HG03108 (cell line): Measurements from ENCODE around the gene CT45A8.
"Not testable (repeated sequence)": the region's sequence is repeated elsewhere in the genome, so short reads cannot be mapped to it uniquely, and the experiment has no call there.

Experiments
- ATAC-seq: cut with Tn5 transposase; IDR thresholded peaks from one replicate; pipeline ENCODE4 v1.9.1; 2021; ENCODE audit warnings: moderate library complexity; ENCODE audit not compliant: unreplicated experiment

The CT45A8 gene, protein sequence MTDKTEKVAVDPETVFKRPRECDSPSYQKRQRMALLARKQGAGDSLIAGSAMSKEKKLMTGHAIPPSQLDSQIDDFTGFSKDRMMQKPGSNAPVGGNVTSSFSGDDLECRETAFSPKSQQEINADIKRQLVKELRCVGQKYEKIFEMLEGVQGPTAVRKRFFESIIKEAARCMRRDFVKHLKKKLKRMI

DNA sequence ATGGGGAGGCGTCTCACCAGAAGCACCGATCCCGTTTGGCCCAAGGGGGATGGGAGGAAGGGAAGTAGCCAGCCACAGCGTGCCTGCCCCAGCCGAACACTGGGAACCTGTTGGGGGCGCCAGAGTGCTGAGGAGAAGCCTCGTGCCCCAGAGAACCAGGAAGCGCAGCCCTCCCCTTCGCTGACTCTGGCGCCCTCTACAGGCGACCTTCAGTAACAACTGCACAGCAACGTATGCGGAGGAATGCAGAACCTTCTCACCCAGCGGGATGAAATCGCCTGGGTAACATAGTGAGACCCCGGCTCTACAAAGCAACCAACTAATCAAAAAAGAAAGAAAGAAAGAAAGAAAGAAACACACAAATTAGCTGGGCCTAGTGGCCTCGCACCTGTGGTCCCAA lies at the start of gene CT45A8:
Gene CT45A8, minus strand, starts transcription at position 101 of the 400 bp plus-strand sequence. CDS start 3,755 bp downstream, outside the sequence.
- ATAC-seq = not testable (repeated sequence)

DNA sequence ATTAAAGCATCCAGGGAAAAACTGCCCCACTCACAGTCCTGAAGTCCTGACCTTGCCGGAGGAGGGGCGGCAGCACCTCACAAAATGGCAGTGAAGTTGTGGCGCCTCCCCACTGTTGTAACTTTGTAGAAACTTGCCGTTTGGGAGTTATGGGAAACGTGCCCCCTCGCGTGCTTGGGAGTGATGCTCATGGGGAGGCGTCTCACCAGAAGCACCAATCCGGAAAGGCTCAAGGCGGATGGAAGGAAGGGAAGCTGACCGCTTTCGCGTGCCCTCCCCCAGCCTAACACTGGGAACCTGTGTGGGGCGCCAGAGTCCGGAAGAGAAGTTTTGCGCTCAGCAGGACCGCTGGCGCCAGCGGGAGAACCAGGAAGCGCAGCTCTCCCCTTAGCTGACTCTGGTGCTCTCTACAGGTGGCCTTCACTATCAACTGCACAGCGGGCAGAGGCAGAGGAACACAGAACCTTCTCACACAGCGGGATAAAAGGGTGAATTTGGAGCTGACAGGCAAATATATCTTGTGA lies 39.0 kb upstream of the CT45A8 start, which contains the start of the genes CT45A10 and SAGE1:
Gene CT45A10, minus strand, starts transcription at position 151 of the 524 bp plus-strand sequence. CDS start 8,100 bp downstream, outside the sequence.
Gene SAGE1, plus strand, starts transcription at position 423 of the 524 bp plus-strand sequence. CDS start 2,527 bp downstream, outside the sequence.
- no peak for ATAC-seq

DNA sequence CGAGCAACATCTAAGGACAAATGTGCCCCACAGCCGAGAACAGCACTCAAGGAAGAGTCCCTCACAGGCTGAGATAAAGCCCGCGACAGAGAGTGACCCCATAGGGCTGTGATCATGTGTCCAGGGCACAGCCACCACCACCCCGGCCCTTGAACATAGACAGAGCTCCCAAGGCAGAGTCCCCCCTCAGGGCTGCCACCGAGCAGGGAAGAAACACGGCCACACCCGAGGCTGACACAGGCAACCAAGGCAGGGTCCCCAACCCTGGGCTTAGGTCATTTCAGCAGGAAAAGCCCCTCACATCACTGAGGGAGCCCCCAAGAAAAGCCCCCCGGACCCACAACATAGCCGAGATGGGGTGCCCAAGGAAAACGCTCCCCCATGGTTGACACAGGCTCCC lies 38.4 kb upstream of the CT45A8 start:
- no peak for ATAC-seq

DNA sequence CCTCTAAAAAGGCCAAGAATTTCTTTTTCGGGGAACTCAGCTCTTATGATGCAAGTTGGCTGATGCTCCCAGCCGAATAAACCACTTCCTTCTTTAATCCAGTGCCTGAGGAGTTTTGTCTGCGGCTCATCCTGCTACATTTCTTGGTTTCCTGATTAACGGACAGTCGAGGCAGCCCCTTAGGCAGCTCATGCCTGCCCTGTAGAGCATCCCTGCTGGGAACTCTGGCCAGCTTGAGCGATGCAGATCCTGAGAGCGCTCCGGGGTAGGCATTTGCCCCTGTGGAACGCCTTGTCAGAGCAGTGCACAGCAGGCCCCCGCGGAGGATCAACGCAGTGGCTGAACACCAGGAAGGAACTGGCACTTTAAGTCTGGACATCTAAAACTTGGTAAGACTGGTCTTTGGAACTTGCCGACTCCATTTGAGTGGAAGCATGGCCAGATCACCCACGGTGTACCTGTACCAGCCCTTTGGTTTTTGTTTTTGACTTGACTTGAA lies 35.8 kb upstream of the CT45A8 start:
- no peak for ATAC-seq

DNA sequence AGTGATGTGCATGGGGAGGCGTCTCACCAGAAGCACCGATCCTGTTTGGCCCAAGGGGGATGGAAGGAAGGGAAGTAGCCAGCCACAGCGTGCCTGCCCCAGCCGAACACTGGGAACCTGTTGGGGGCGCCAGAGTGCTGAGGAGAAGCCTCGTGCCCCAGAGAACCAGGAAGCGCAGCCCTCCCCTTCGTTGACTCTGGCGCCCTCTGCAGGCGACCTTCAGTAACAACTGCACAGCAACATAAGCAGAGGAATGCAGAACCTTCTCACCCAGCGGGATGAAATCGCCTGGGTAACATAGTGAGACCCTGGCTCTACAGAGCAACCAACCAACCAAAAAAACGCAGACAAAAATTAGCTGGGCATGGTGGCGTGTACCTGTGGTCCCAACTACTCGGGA lies 34.6 kb upstream of the CT45A8 start:
- not testable (repeated sequence) for ATAC-seq

DNA sequence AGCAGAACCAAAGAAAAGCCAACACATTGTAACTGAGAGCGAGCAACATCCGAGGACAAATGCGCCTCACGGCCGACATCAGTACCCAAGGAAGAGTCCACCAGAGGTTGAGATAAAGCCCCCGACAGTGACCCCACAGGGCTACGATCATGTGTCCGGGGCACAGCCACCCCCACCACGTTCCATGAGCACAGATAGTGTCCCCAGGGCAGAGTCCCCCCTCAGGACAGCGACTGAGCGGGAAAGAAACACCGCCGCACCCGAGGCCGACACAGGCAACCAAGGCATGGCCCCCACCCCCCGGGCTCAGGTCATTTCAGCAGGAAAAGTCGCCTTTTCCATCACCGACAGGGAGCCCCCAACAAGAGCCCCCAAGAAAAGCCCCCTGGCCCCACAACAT lies 33.9 kb upstream of the CT45A8 start:
- not testable (repeated sequence) for ATAC-seq

DNA sequence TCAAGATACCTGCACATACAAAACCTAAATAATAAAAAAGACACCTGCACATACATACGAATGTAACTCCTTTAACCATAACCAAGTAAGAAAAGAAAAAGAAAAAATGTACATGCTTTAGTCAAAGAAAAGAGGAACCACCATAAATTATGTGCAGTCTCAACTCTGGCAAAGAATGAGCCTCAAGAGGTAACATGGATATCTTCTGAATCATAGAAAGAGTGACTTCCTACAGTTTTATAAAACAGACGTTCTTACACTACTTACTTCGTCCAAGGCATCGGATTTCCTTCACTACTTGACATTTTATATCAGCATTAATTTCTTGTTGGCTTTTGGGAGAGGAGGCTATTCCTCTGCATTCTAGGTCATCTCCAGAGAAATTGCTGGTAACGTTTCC lies 28.4 kb upstream of the CT45A8 start:
- ATAC-seq = not testable (repeated sequence)

DNA sequence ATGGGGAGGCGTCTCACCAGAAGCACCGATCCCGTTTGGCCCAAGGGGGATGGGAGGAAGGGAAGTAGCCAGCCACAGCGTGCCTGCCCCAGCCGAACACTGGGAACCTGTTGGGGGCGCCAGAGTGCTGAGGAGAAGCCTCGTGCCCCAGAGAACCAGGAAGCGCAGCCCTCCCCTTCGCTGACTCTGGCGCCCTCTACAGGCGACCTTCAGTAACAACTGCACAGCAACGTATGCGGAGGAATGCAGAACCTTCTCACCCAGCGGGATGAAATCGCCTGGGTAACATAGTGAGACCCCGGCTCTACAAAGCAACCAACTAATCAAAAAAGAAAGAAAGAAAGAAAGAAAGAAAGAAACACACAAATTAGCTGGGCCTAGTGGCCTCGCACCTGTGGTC lies 17.4 kb upstream of the CT45A8 start, which contains the start of gene CT45A9:
Gene CT45A9, minus strand, starts transcription at position 101 of the 400 bp plus-strand sequence. CDS start 3,751 bp downstream, outside the sequence.
- not testable (repeated sequence) for ATAC-seq

DNA sequence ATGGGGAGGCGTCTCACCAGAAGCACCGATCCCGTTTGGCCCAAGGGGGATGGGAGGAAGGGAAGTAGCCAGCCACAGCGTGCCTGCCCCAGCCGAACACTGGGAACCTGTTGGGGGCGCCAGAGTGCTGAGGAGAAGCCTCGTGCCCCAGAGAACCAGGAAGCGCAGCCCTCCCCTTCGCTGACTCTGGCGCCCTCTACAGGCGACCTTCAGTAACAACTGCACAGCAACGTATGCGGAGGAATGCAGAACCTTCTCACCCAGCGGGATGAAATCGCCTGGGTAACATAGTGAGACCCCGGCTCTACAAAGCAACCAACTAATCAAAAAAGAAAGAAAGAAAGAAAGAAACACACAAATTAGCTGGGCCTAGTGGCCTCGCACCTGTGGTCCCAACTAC lies 17.2 kb downstream of the CT45A8 start, which contains the start of gene CT45A7:
Gene CT45A7, minus strand, starts transcription at position 101 of the 400 bp plus-strand sequence. CDS start 3,747 bp downstream, outside the sequence.
- not testable (repeated sequence) for ATAC-seq

DNA sequence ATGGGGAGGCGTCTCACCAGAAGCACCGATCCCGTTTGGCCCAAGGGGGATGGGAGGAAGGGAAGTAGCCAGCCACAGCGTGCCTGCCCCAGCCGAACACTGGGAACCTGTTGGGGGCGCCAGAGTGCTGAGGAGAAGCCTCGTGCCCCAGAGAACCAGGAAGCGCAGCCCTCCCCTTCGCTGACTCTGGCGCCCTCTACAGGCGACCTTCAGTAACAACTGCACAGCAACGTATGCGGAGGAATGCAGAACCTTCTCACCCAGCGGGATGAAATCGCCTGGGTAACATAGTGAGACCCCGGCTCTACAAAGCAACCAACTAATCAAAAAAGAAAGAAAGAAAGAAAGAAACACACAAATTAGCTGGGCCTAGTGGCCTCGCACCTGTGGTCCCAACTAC lies 34.4 kb downstream of the CT45A8 start, which contains the start of gene CT45A2:
Gene CT45A2, minus strand, starts transcription at position 101 of the 400 bp plus-strand sequence. CDS start 3,747 bp downstream, outside the sequence.
- not testable (repeated sequence) for ATAC-seq

DNA sequence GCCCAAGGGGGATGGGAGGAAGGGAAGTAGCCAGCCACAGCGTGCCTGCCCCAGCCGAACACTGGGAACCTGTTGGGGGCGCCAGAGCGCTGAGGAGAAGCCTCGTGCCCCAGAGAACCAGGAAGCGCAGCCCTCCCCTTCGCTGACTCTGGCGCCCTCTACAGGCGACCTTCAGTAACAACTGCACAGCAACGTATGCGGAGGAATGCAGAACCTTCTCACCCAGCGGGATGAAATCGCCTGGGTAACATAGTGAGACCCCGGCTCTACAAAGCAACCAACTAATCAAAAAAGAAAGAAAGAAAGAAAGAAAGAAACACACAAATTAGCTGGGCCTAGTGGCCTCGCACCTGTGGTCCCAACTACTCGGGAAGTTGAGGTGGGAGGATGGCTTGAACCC lies 51.7 kb downstream of the CT45A8 start, which contains the start of gene CT45A6:
Gene CT45A6, minus strand, starts transcription at position 101 of the 400 bp plus-strand sequence. CDS start 3,794 bp downstream, outside the sequence.
- ATAC-seq = not testable (repeated sequence)
